GM12874 (cell line): ENCODE data around the gene EIF3L.
A peak's percentile ranks its signal among the peaks of the same experiment; 100 is the strongest.

Experiments
- CTCF ChIP-seq: IDR thresholded peaks from 2 replicates; pipeline ENCODE4 v1.5.1; 2011; ENCODE audit warnings: low read depth, mild to moderate bottlenecking, control low read depth, low read length, moderate library complexity; ENCODE audit not compliant: insufficient read depth

EIF3L gene

DNA sequence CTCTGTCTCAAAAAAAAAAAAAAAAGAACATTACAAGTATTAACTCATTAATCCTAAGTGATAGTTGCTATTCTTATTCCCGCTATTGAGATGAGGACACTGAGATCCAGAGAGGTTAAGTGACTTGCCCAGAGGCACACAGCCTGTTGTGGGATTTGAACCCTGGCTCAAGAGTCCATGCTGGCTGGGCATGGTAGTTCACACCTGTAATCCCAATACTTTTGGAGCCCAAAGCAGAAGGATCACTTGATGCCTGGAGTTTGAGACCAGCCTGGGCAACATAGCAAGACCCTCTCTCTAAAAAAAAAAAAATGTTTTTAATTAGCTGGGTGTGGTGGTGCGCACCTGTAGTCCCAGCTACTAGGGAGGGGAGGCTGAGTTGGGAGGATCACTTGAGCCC lies 37.4 kb upstream of the EIF3L start:
- TF ChIP-seq CTCF: no peak

DNA sequence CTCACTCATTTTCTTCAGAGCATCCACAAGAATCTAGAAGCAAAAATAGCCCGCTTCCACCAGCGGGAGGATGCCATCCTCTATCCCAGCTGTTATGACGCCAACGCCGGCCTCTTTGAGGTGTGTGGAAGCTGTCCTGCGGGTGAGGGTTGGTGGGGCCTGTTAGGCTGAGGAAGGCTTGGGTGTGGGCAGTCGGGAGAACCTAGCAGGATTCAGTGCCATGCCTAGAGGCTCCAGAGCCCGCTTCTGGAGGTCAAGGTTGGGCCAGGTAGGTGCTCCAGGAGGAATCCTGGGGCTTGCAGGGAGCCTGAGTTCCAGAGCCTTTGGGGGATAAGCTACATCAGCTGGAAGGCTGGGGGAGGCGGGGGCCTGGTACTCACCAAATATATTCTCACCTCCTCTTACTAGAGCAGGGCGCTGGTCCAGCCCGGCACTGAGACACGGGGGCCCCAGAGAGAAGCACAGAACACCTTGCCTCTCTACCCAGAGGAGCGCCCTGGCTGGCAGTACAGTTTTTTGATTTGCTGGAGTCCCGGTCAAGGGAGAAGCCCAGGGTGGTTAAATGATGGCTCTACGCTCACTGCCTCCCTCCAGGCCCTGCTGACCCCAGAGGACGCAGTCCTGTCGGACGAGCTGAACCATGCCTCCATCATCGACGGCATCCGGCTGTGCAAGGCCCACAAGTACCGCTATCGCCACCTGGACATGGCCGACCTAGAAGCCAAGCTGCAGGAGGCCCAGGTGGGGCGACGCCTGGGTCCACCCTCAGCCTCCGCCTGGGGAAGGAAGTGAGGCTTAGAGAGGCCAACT lies 36.1 kb upstream of the EIF3L start:
- no peak for TF ChIP-seq CTCF

DNA sequence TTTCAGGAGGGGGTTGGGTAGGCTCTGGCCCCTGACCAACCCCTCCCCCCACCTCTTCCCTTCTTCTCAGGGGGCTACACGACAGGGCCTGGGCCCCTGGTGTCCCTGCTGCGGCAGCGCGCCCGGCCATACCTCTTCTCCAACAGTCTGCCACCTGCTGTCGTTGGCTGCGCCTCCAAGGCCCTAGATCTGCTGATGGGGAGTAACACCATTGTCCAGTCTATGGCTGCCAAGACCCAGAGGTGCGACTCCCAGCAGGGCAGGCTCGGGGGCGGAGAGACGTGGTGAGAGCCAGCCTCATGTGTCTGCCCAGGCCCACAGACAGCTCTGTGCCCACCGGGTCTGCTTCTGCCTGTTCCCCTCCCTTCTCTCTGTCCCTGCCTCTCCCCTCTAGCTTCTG lies 33.6 kb upstream of the EIF3L start:
- TF ChIP-seq CTCF: no peak

GRCh38 chr22:37816543-37817180 lies 32.6 kb upstream of the EIF3L start:
- TF ChIP-seq CTCF: no peak

GRCh38 chr22:37817705-37818408 lies 31.4 kb upstream of the EIF3L start:
- peak; percentile 95 for TF ChIP-seq CTCF

DNA sequence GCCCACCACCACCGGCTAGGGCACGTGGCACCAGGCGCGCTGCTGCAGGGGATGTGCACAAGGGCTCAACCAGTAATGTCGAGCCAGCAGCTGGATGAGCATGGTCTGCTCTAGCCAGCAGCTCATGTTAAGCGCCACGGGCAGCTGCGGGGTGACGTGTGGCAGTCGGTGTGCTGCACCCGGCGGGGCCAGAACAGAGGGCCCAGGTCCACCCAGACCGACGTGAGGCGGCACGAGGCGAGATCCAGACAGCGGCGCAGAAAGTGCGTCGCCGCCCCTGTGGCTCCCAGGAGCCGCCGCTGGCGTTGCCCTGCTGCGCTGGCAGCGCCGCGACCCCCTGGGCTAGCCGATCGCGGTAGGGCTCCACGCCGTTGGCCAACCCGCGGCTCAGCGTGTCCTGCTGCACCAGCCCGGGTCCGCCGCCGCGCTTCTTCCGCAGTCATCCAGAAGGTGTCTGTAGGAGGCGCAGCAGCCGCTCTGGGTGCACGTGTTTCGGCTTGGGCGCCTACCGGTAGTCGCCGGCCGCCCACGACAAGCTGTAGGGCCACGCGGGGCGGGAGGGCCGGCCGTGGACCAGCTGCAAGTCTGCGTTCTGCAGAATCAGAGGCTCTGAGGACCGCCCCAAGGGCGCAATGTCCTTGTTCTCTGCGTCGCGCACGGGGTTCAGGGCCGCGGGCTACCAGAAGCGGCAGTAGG lies 30.7 kb upstream of the EIF3L start:
- peak; percentile 54 for TF ChIP-seq CTCF

GRCh38 chr22:37819105-37819433 lies 30.1 kb upstream of the EIF3L start:
- no peak for TF ChIP-seq CTCF
